H1 (cell line): Measurements from ENCODE around the gene KDM8. TPM values are rescaled to one million over a fixed set of nuclear protein-coding genes. Genes with fewer than 3 reads are reported as not detected.

Experiments used
- CTCF ChIA-PET: fragments of 300-600 bp; sonication (Branson Sonifier 250); formaldehyde crosslinking; loops from one replicate; lab custom pipeline; 2021; ENCODE audit not compliant: partially characterized antibody; lab: Charles Lee
- POLR2A ChIA-PET: fragments of 300-600 bp; sonication (Branson Sonifier 250); formaldehyde crosslinking; loops from one replicate; lab custom pipeline; 2021; ENCODE audit warnings: inconsistent platforms; ENCODE audit not compliant: partially characterized antibody; lab: Charles Lee
- DNase-seq, 2 experiments: peaks; one replicate each; pipeline versions ENCODE4 v3.0.0 to v3.0.0-alpha.2; 2010 to 2022; ENCODE audit warnings: low spot score in 2 of 2, low read depth in 1 of 2, mixed read lengths in 1 of 2
- FAIRE-seq: peaks from 2 replicates; lab custom pipeline; 2011; peaks lifted over from hg19 to GRCh38; lab: Jason Lieb, UNC
- H2AFZ ChIP-seq: 2 replicates; pipeline ENCODE4 v1.8.1; 2012; ENCODE audit warnings: low read length, inconsistent platforms
- H2AK5ac ChIP-seq: 2 replicates; pipeline ENCODE4 v1.6.1; 2013; ENCODE audit warnings: low read depth, low read length
- H2BK120ac ChIP-seq: replicated peaks from 2 replicates; pipeline ENCODE3; 2013; ENCODE audit warnings: low read depth, low read length, inconsistent platforms
- H2BK12ac ChIP-seq: 2 replicates; pipeline ENCODE4 v1.6.1; 2013; ENCODE audit warnings: low read depth, low read length
- H2BK15ac ChIP-seq: 2 replicates; pipeline ENCODE4 v1.6.1; 2013; ENCODE audit warnings: low read length
- H2BK20ac ChIP-seq: 2 replicates; pipeline ENCODE4 v1.6.1; 2013; ENCODE audit warnings: low read length
- H2BK5ac ChIP-seq: 2 replicates; pipeline ENCODE4 v1.6.1; 2013; ENCODE audit warnings: low read depth, low read length
- H3K14ac ChIP-seq: 2 replicates; pipeline ENCODE4 v1.6.1; 2013; ENCODE audit warnings: inconsistent platforms; ENCODE audit not compliant: insufficient read length
- H3K18ac ChIP-seq: 2 replicates; pipeline ENCODE4 v1.6.1; 2013; ENCODE audit warnings: low read length; ENCODE audit errors: extremely low read depth
- H3K23ac ChIP-seq: 2 replicates; pipeline ENCODE4 v1.6.1; 2013; ENCODE audit warnings: inconsistent platforms; ENCODE audit not compliant: insufficient read length
- H3K23me2 ChIP-seq: 2 replicates; pipeline ENCODE4 v1.6.1; 2013; ENCODE audit warnings: low read depth, low read length
- H3K27ac ChIP-seq: 2 replicates; pipeline ENCODE4 v1.6.1; 2011; ENCODE audit warnings: low read depth, low read length, inconsistent platforms
- H3K27me3 ChIP-seq, 4 experiments: replicated peaks in 1 of 4; 1 replicate in 1 of 4; 2 replicates in 3 of 4; pipeline versions ENCODE4 v1.6.1 to v1.8.1; 2011 to 2013; ENCODE audit warnings: low read length in 3 of 4, mild to moderate bottlenecking in 3 of 4, inconsistent platforms in 2 of 4, mixed read lengths in 2 of 4, moderate library complexity in 1 of 4; ENCODE audit not compliant: control insufficient read depth in 3 of 4, insufficient read depth in 3 of 4; ENCODE audit errors: extremely low read depth in 1 of 4
- H3K36me3 ChIP-seq, 4 experiments: 2 replicates each; pipeline versions ENCODE4 v1.6.1 to v1.8.1; 2011 to 2013; ENCODE audit warnings: mild to moderate bottlenecking in 4 of 4, low read length in 3 of 4, moderate library complexity in 2 of 4, control low read depth in 1 of 4, inconsistent platforms in 1 of 4; ENCODE audit not compliant: insufficient read depth in 4 of 4, control insufficient read depth in 2 of 4
- H3K4ac ChIP-seq: replicated peaks from 2 replicates; pipeline ENCODE3; 2013; ENCODE audit warnings: low read length, low read depth, mixed read lengths, inconsistent platforms; ENCODE audit not compliant: insufficient read length
- H3K4me1 ChIP-seq, 4 experiments: replicated peaks in 1 of 4; 1 replicate in 1 of 4; 2 replicates in 3 of 4; pipeline versions ENCODE4 v1.6.1 to v1.8.1; 2011 to 2013; ENCODE audit warnings: low read length in 3 of 4, inconsistent platforms in 2 of 4, mixed read lengths in 1 of 4; ENCODE audit not compliant: insufficient read depth in 4 of 4, control insufficient read depth in 3 of 4
- H3K4me2 ChIP-seq, 2 experiments: 2 replicates each; pipeline versions ENCODE4 v1.6.1 to v1.8.1; 2011 to 2013; ENCODE audit warnings: low read depth in 2 of 2, low read length in 2 of 2, control low read depth in 1 of 2, inconsistent platforms in 1 of 2, mild to moderate bottlenecking in 1 of 2; ENCODE audit not compliant: insufficient read depth in 1 of 2
- H3K4me3 ChIP-seq, 4 experiments: fragments of 200-600, 300-600 bp in 1 of 4; sonication (generic), shearing (Covaris generic), sonication (Bioruptor Twin) in 1 of 4; 2 replicates each; pipeline versions ENCODE4 v1.5.1 to v1.8.1; 2011 to 2016; ENCODE audit warnings: low read length in 4 of 4, low read depth in 3 of 4, control low read depth in 2 of 4, inconsistent platforms in 2 of 4, mild to moderate bottlenecking in 2 of 4, mixed read lengths in 1 of 4, moderate library complexity in 1 of 4; ENCODE audit not compliant: insufficient read depth in 2 of 4; ENCODE audit errors: extremely low read depth in 1 of 4
- H3K56ac ChIP-seq: replicated peaks from 2 replicates; pipeline ENCODE3; 2013; ENCODE audit warnings: low read depth, mild to moderate bottlenecking, mixed read lengths, low read length, inconsistent platforms; ENCODE audit not compliant: insufficient read length
- H3K79me1 ChIP-seq: 2 replicates; pipeline ENCODE4 v1.6.1; 2013; ENCODE audit warnings: low read depth, low read length, control low read depth
- H3K79me2 ChIP-seq, 2 experiments: 2 replicates each; pipeline versions ENCODE4 v1.6.1 to v1.8.1; 2012 to 2013; ENCODE audit warnings: low read length in 2 of 2, mild to moderate bottlenecking in 2 of 2, inconsistent platforms in 1 of 2; ENCODE audit not compliant: insufficient read depth in 2 of 2, control insufficient read depth in 1 of 2
- H3K9ac ChIP-seq, 4 experiments: replicated peaks in 1 of 4; 1 replicate in 1 of 4; 2 replicates in 3 of 4; pipeline versions ENCODE4 v1.6.1 to v1.8.1; 2011 to 2013; ENCODE audit warnings: low read depth in 3 of 4, low read length in 3 of 4, control low read depth in 2 of 4, mild to moderate bottlenecking in 2 of 4, moderate library complexity in 2 of 4, inconsistent platforms in 1 of 4; ENCODE audit errors: extremely low read depth in 1 of 4
- H3K9me3 ChIP-seq, 2 experiments: 2 replicates each; pipeline versions ENCODE4 v1.6.1 to v1.8.1; 2012 to 2013; ENCODE audit warnings: mild to moderate bottlenecking in 2 of 2, moderate library complexity in 2 of 2, control low read depth in 1 of 2, inconsistent platforms in 1 of 2, low read depth in 1 of 2, low read length in 1 of 2, mixed read lengths in 1 of 2; ENCODE audit not compliant: insufficient read depth in 2 of 2
- H4K20me1 ChIP-seq, 2 experiments: replicated peaks in 1 of 2; 2 replicates each; pipeline versions ENCODE3 to v1.8.1; 2011 to 2013; ENCODE audit warnings: inconsistent platforms in 2 of 2, low read length in 2 of 2, mild to moderate bottlenecking in 1 of 2; ENCODE audit not compliant: insufficient read depth in 2 of 2, control insufficient read depth in 1 of 2
- H4K5ac ChIP-seq: 2 replicates; pipeline ENCODE4 v1.6.1; 2013; ENCODE audit warnings: low read length, low read depth, mixed read lengths, inconsistent platforms; ENCODE audit not compliant: insufficient read length
- H4K8ac ChIP-seq: 2 replicates; pipeline ENCODE4 v1.8.0; 2013; ENCODE audit warnings: mild to moderate bottlenecking, moderate library complexity, low read length, inconsistent platforms; ENCODE audit not compliant: insufficient read depth; ENCODE audit errors: extremely low read depth
- H4K91ac ChIP-seq: replicated peaks from 2 replicates; pipeline ENCODE3; 2013; ENCODE audit warnings: low read length, mixed read lengths, inconsistent platforms; ENCODE audit not compliant: insufficient read length
- CTBP2 ChIP-seq: IDR thresholded peaks from 2 replicates; pipeline ENCODE4 v1.7.0; 2011; ENCODE audit warnings: borderline replicate concordance, mild to moderate bottlenecking, moderate library complexity, mixed read lengths, low read length; ENCODE audit not compliant: insufficient read depth, insufficient read length
- EZH2 ChIP-seq: fragments of 200-600 bp; sonication (generic); IDR thresholded peaks from 2 replicates; pipeline ENCODE4 v1.7.1; 2012; ENCODE audit warnings: low read depth, mild to moderate bottlenecking, moderate library complexity, low read length, inconsistent platforms; ENCODE audit not compliant: severe bottlenecking
- GTF2F1 ChIP-seq: IDR thresholded peaks from 2 replicates; pipeline ENCODE4 v1.6.1; 2012; ENCODE audit warnings: low read depth, low read length, improper control_type of control experiment, borderline replicate concordance
- KDM4A ChIP-seq: IDR thresholded peaks from one replicate; pipeline ENCODE4 v1.7.1; 2012; ENCODE audit warnings: low read depth, mild to moderate bottlenecking, moderate library complexity, low read length, inconsistent platforms; ENCODE audit not compliant: severe bottlenecking
- RBBP5 ChIP-seq: IDR thresholded peaks from 2 replicates; pipeline ENCODE4 v1.7.1; 2012; ENCODE audit warnings: low read depth, mild to moderate bottlenecking, inconsistent platforms, low read length, moderate library complexity, borderline replicate concordance
- SAP30 ChIP-seq: fragments of 300-600 bp; sonication (generic); IDR thresholded peaks from 2 replicates; pipeline ENCODE4 v1.7.1; 2012; ENCODE audit warnings: low read length, moderate library complexity, mild to moderate bottlenecking, inconsistent platforms; ENCODE audit not compliant: insufficient read depth, insufficient replicate concordance
- SP2 ChIP-seq: IDR thresholded peaks from 2 replicates; pipeline ENCODE4 v1.6.1; 2012; ENCODE audit warnings: mild to moderate bottlenecking, low read length, inconsistent platforms
- SRF ChIP-seq: IDR thresholded peaks from 2 replicates; pipeline ENCODE4 v1.6.1; 2011; ENCODE audit warnings: mild to moderate bottlenecking, low read depth, low read length, moderate library complexity
- TAF1 ChIP-seq: IDR thresholded peaks from 2 replicates; pipeline ENCODE4 v1.6.1; 2011; ENCODE audit warnings: mild to moderate bottlenecking, low read depth, low read length
- TCF12 ChIP-seq: IDR thresholded peaks from 2 replicates; pipeline ENCODE4 v1.6.1; 2011; ENCODE audit warnings: low read depth, mild to moderate bottlenecking, low read length
- TEAD4 ChIP-seq: IDR thresholded peaks from 2 replicates; pipeline ENCODE4 v1.6.1; 2012; ENCODE audit warnings: low read depth, low read length, inconsistent platforms, mixed read lengths
- ZNF274 ChIP-seq: IDR thresholded peaks from 2 replicates; pipeline ENCODE4 v1.7.0; 2012; ENCODE audit warnings: low read length, borderline replicate concordance; ENCODE audit errors: extremely low read depth
- whole genome bisulfite sequencing, 2 experiments: shearing (Covaris generic) in 1 of 2; methylation state at CpG; one replicate each; pipeline versions ENCODE4 v1.1.6 to v1.1.7; 2013 to 2015; ENCODE audit warnings: low lambda C conversion rate in 2 of 2, mixed read lengths in 2 of 2, inconsistent platforms in 1 of 2, low coverage in 1 of 2, missing lambda C conversion rate in 1 of 2; ENCODE audit not compliant: insufficient replicate concordance in 2 of 2, insufficient coverage in 1 of 2, insufficient read length in 1 of 2; ENCODE audit errors: extremely low coverage in 1 of 2, missing lambda C conversion rate in 1 of 2; 5-methylcytosine and 5-hydroxymethylcytosine counted together
- polyA plus RNA-seq, 7 experiments: library from polyadenylated mRNA; depleted of rRNA in 3 of 7; stranded (reverse) in 5 of 7; unstranded in 2 of 7; fragments of >200 nt in 5 of 7; fragments of 200-250 nt in 2 of 7; gene quantifications; 1 replicate in 5 of 7; 2 replicates in 1 of 7; 4 replicates in 1 of 7; pipeline versions ENCODE4 v1.2.1 to v1.2.3, GENCODE V29; 2011 to 2013; ENCODE audit warnings: missing spikeins in 2 of 7, mixed read lengths in 2 of 7
- total RNA-seq: library from RNA; stranded (reverse); fragmentation: NEBNext Ultra II Directional; extraction: Animal tissue kit (Norgen Biotek cat#: 25700); gene quantifications from 2 replicates; pipeline ENCODE4 v1.2.1, GENCODE V29; 2021

The KDM8 gene
- total and polyA plus RNA-seq, 2 of the 8 experiments (the other 6 are each of a cell fraction or from before 2014, with no cell fraction given), result 10.3 to 12.8 TPM

GRCh38 chr16:27264151-27264550 lies 60.8 kb downstream of the KDM8 start:
- Histone ChIP-seq H3K23me2 (peaks cover 6% of the 10 kb centered on the region; the same call in 1 of the 2 replicates), H2BK5ac (no peak overlapping the region), H3K4me1 (peaks cover 0 to 9% (median 4%) of the 10 kb centered on the region in 4 experiments; a peak in 4 of 7 replicates), H3K4ac (no peak overlapping the region), H3K27ac (no peak overlapping the region), H2AFZ (no peak overlapping the region), H2AK5ac (no peak overlapping the region), H3K36me3 (no peaks in the 10 kb centered on the region; a peak in 1 of 8 replicates), H3K4me3 (no peak overlapping the region), H3K79me2 (no peaks in the 10 kb centered on the region), H3K23ac (no peak overlapping the region), H4K8ac (no peak overlapping the region), H2BK120ac (no peak overlapping the region), H3K79me1 (peaks cover under 1% of the 10 kb centered on the region; the same call in 1 of the 2 replicates), H3K14ac (no peak overlapping the region), H3K4me2 (no peak overlapping the region), H3K9me3 (no peaks in the 10 kb centered on the region), H3K9ac (no peak overlapping the region), H3K18ac (no peak overlapping the region), H4K91ac (no peak overlapping the region), H4K20me1 (no peaks in the 10 kb centered on the region), H3K56ac (no peak overlapping the region), H3K27me3 (no peaks in the 10 kb centered on the region), H2BK20ac (no peak overlapping the region), H2BK15ac (no peak overlapping the region), H4K5ac (no peak overlapping the region), H2BK12ac (no peak overlapping the region)
- FAIRE-seq (no peak), DNase-seq (no peak)
- CTCF ChIA-PET, result interaction anchor here (0.8 to 0.9 kb wide), 2 partner anchors 29 to 1988 kb away, joined by 3 read pairs; no protein-coding TSS in a partner anchor
- WGBS, 2 experiments, result 81% methylated on average over 6 of the region's 6 CpGs; no CpG with 5 or more reads in 1 of the 2 experiments
- POLR2A ChIA-PET, result no interaction called here
- TF ChIP-seq RBBP5 (no peak), KDM4A (no peak), CTBP2 (no peak), TEAD4 (no peak), SRF (no peak), TCF12 (no peak), SAP30 (no peak), ZNF274 (no peak), GTF2F1 (no peak), SP2 (no peak), TAF1 (no peak), EZH2 (no peak)
